WERI-Rb-1 (cell line): ENCODE data around the gene MRAP.

Source experiments
- DNase-seq: peaks from one replicate; pipeline ENCODE4 v3.0.0-alpha.2; 2020
- H3K27ac ChIP-seq: fragments of 250-450 bp; sonication (Bioruptor Pico); 2 replicates; pipeline ENCODE4 v1.5.1; 2020; ENCODE audit warnings: mild to moderate bottlenecking, moderate library complexity
- H3K27me3 ChIP-seq: fragments of 250-450 bp; sonication (Bioruptor Pico); 2 replicates; pipeline ENCODE4 v1.5.1; 2021; ENCODE audit warnings: mild to moderate bottlenecking, low read depth, moderate library complexity; ENCODE audit not compliant: insufficient read depth, severe bottlenecking
- H3K36me3 ChIP-seq: fragments of 250-450 bp; sonication (Bioruptor Pico); 2 replicates; pipeline ENCODE4 v1.5.1; 2020; ENCODE audit warnings: mild to moderate bottlenecking, moderate library complexity
- H3K4me3 ChIP-seq: 2 replicates; pipeline ENCODE4 v1.5.1; 2011; ENCODE audit warnings: low read depth, mild to moderate bottlenecking, control low read depth, low read length
- H3K9me3 ChIP-seq: fragments of 250-450 bp; sonication (Bioruptor Pico); 2 replicates; pipeline ENCODE4 v1.5.1; 2021; ENCODE audit warnings: mild to moderate bottlenecking, moderate library complexity; ENCODE audit not compliant: severe bottlenecking
- TF ChIP-seq, protein P1 (sequence below): IDR thresholded peaks from 2 replicates; pipeline ENCODE4 v1.5.1; 2011; ENCODE audit warnings: low read depth, mild to moderate bottlenecking, control low read depth, inconsistent platforms, low read length

MRAP gene

GRCh38 chr21:32317726-32318125, 19.1 kb downstream of the MRAP start:
- TF ChIP-seq, protein P1, sequence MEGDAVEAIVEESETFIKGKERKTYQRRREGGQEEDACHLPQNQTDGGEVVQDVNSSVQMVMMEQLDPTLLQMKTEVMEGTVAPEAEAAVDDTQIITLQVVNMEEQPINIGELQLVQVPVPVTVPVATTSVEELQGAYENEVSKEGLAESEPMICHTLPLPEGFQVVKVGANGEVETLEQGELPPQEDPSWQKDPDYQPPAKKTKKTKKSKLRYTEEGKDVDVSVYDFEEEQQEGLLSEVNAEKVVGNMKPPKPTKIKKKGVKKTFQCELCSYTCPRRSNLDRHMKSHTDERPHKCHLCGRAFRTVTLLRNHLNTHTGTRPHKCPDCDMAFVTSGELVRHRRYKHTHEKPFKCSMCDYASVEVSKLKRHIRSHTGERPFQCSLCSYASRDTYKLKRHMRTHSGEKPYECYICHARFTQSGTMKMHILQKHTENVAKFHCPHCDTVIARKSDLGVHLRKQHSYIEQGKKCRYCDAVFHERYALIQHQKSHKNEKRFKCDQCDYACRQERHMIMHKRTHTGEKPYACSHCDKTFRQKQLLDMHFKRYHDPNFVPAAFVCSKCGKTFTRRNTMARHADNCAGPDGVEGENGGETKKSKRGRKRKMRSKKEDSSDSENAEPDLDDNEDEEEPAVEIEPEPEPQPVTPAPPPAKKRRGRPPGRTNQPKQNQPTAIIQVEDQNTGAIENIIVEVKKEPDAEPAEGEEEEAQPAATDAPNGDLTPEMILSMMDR: no peak
- H3K4me3 ChIP-seq: no peak overlapping the region
- no peaks in the 10 kb centered on the region for H3K27me3 ChIP-seq
- no peak overlapping the region for H3K27ac ChIP-seq
- H3K36me3 ChIP-seq: peaks cover 65% of the 10 kb centered on the region
- H3K9me3 ChIP-seq: no peaks in the 10 kb centered on the region
- DNase-seq: no peak

GRCh38 chr21:32319012-32319411, 20.4 kb downstream of the MRAP start:
- H3K36me3 ChIP-seq: peaks cover 78% of the 10 kb centered on the region
- H3K27ac ChIP-seq: no peak overlapping the region
- H3K9me3 ChIP-seq: no peaks in the 10 kb centered on the region
- no peak overlapping the region for H3K4me3 ChIP-seq
- TF ChIP-seq, protein P1: no peak
- DNase-seq: no peak
- H3K27me3 ChIP-seq: no peaks in the 10 kb centered on the region

GRCh38 chr21:32320059-32320458, 21.4 kb downstream of the MRAP start:
- peaks cover 84% of the 10 kb centered on the region for H3K36me3 ChIP-seq
- H3K4me3 ChIP-seq: no peak overlapping the region
- no peaks in the 10 kb centered on the region for H3K27me3 ChIP-seq
- DNase-seq: no peak
- no peak overlapping the region for H3K27ac ChIP-seq
- H3K9me3 ChIP-seq: no peaks in the 10 kb centered on the region
- TF ChIP-seq, protein P1: no peak

- Histone ChIP-seq H3K27me3 (no peaks in the 10 kb centered on the region), H3K27ac (no peak overlapping the region), H3K4me3 (no peak overlapping the region), H3K36me3 (peaks cover 88% of the 10 kb centered on the region), H3K9me3 (no peaks in the 10 kb centered on the region)
- no peak for DNase-seq
- TF ChIP-seq, protein P1: no peak
These were observed 22.1 kb downstream of the MRAP start for GRCh38 chr21:32320726-32321125.

DNA sequence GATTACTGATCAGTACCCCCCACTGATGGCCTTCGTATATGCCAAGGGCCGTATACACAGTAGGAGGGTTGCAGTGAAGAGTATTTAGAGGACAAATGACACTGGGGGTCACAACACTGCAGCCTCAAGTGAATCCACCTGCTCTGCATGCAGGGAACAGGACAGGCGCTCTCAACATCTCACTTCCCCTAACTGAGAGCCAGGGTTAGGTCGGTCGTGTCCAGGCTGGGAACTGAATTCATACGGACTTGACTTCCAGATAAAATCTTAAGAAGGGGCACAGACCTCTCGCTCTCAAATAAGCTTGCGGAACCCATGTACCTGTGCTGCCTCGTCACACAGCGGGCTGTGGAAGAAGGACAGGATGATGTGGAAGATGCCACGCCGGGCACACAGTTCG, 22.8 kb downstream of the MRAP start:
- Histone ChIP-seq H3K36me3 (peaks cover 91% of the 10 kb centered on the region), H3K27ac (no peak overlapping the region), H3K27me3 (no peaks in the 10 kb centered on the region), H3K9me3 (no peaks in the 10 kb centered on the region), H3K4me3 (no peak overlapping the region)
- no peak for DNase-seq
- TF ChIP-seq, protein P1: no peak

DNA sequence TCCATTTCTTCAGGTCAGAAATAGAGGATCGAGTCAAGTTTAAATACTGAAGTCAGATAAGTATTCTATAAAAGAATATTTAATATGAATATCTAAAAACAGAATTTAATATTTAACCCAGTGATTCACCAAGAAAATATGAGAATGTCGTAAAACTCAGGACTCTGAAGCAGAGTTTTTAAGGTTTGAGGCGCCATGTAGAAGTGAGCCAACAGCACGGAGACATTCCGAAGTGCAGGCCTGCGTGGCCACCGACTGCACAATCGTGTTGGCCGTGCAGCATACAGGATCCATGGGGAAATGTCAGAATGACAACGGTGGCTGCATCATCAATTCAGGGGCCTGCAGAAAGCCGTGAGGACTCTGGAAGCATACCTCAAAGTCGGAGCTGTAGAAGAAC, 23.4 kb downstream of the MRAP start:
- H3K27me3 ChIP-seq: no peaks in the 10 kb centered on the region
- peaks cover 85% of the 10 kb centered on the region for H3K36me3 ChIP-seq
- TF ChIP-seq, protein P1: no peak
- no peaks in the 10 kb centered on the region for H3K9me3 ChIP-seq
- DNase-seq: no peak
- H3K27ac ChIP-seq: no peak overlapping the region
- H3K4me3 ChIP-seq: no peak overlapping the region
